GM12872 (cell line): ENCODE results near the gene SIPA1L3.

Source experiments
- CTCF ChIP-seq: IDR thresholded peaks from 3 replicates; pipeline ENCODE4 v1.5.1; 2011; ENCODE audit warnings: low read depth, mild to moderate bottlenecking, low read length, moderate library complexity; ENCODE audit not compliant: insufficient read depth

The SIPA1L3 gene

GRCh38 chr19:38107129-38107528 lies 200.1 kb downstream of the SIPA1L3 start:
- TF ChIP-seq CTCF: no peak

DNA sequence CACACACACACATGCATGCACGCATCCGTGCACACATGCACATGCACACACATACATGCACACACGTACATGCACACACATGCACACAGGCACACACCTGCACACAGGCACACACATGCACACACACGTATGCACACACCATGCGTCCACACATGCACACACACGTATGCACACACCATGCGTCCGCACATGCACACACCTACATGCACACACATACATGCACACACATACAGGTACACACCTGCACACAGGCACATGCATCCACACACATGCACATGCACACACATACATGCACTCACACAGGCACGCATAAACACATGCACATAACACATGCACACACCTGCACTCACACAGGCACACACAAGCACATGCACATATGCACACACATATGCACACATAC lies 204.9 kb downstream of the SIPA1L3 start:
- TF ChIP-seq CTCF: no peak

- no peak for TF ChIP-seq CTCF
Observed at GRCh38 chr19:38114651-38115050, 207.6 kb downstream of the SIPA1L3 start.

DNA sequence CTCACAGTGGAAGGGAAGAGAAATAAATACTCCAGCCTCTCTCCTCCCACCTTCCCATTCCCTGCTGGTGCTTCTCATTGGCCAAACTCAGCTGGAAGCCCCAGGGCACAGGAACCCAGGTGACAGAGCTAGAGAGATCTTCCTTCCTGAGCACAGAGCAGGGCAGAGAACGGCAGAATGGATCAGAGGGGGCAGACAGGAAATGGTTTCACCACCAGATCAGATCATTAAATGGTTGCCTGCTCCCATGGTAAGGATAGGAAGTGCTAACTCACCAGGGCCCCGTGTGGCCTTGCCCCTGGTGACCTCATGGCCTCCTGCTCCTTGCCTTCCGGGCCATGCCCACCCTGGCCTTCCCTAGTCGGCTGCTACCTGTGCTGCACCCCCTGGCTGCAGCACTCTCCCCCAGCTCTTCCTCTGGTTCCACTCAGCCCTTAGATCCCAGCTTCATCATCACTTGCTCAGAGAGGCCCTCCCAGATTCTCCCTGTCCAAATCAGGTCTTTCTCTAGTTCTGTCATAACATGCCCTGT lies 208.3 kb downstream of the SIPA1L3 start:
- TF ChIP-seq CTCF: no peak

GRCh38 chr19:38118176-38118575 lies 211.2 kb downstream of the SIPA1L3 start:
- no peak for TF ChIP-seq CTCF

DNA sequence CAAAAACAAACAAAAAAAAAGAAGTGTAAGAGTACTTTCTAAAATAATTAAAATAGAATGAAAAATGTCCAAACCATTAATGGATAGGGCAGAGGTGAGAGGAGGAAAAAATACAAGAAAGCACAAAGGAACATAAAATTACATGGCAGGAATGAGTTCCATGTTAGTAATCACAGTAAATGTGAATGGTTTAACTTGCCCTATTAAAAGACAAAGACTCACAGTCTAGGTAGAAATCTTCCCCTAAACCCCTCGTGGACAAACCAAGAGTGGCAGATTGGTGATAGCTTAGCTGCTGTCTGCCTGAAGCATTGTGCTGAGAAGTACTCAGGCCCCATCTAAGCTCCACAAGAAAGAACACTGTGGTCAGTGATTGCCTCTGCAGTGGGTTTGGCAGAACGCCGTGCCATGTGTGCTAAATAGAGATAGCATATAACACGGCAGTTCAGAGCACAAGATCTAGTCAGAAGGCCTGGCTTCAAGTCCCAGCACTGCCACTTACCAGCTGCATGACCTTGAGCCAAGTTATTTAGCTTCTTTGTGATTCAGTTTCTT lies 213.5 kb downstream of the SIPA1L3 start:
- TF ChIP-seq CTCF: no peak

GRCh38 chr19:38122402-38123093 lies 215.5 kb downstream of the SIPA1L3 start:
- TF ChIP-seq CTCF: no peak
